WI38 (cell line): ENCODE measurements around the gene ENTREP1.
A peak's percentile ranks its signal among the peaks of the same experiment; 100 is the strongest.

ENCODE experiments used
- H3K4me3 ChIP-seq: 2 replicates; pipeline ENCODE4 v1.5.1; 2011; ENCODE audit warnings: low read depth, mild to moderate bottlenecking, control low read depth, low read length
- CTCF ChIP-seq: IDR thresholded peaks from 2 replicates; pipeline ENCODE4 v1.5.1; 2012; ENCODE audit warnings: low read depth, mild to moderate bottlenecking, control low read depth, low read length

ENTREP1 gene

GRCh38 chr9:69411246-69411645 is 86.2 kb downstream of the ENTREP1 start:
- no peak for TF ChIP-seq CTCF
- no peak overlapping the region for H3K4me3 ChIP-seq

GRCh38 chr9:69411931-69412740 is 87.1 kb downstream of the ENTREP1 start:
- no peak overlapping the region for H3K4me3 ChIP-seq

GRCh38 chr9:69412741-69413150 is 87.7 kb downstream of the ENTREP1 start:
- peak overlapping the region; percentile 7; the same call in 1 of the 2 replicates for H3K4me3 ChIP-seq

More at GRCh38 chr9:69411931-69412740, 87.1 kb downstream of the ENTREP1 start:
- TF ChIP-seq CTCF, result no peak

DNA sequence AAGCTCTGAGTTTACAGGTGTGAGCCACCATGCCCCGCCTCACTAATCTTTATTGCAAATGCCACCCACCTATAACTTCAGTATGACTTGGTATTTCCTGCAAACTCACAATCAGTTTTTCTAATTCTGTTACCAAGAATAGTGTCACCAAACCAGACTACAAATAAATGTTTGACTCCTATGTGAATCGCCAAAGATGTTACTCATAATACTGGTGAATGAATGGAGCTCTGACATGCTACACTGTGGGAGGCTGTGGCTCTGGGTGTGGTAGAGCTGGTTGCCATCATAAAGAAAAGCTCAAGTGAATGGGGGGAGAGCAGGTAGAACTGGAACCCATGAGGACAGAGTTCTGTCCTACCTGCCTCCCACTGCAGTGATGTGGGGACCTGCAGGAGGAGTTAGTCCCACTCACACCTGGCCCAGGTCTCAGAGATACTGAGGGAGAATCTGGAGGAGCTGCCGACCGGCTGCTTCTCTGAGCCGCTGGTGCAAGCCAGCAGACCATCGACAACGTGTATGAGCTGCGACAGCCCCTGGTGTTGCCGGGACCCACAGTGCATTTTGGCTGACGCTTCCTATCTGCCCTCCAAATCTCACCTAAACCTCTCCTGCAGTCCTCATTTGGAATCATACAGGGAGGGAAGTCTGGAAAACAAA is 95.7 kb downstream of the ENTREP1 start:
- TF ChIP-seq CTCF, result no peak
- no peak overlapping the region for H3K4me3 ChIP-seq

More at GRCh38 chr9:69412741-69413150, 87.7 kb downstream of the ENTREP1 start:
- peak; percentile 80 for TF ChIP-seq CTCF

- TF ChIP-seq CTCF, result peak; percentile 64
Measured at GRCh38 chr9:69421908-69422801, 97.1 kb downstream of the ENTREP1 start.

GRCh38 chr9:69425136-69425801 is 100.3 kb downstream of the ENTREP1 start:
- H3K4me3 ChIP-seq, result no peak overlapping the region
- TF ChIP-seq CTCF, result no peak

More at GRCh38 chr9:69421908-69422801, 97.1 kb downstream of the ENTREP1 start:
- no peak overlapping the region for H3K4me3 ChIP-seq
